NOMO-1 (cell line): Measurements from ENCODE around the gene SLCO4A1.
A peak's percentile ranks its signal among the peaks of the same experiment; 100 is the strongest.

Experiments
- DNase-seq, 2 experiments: peaks; one replicate each; lab custom pipeline; 2025; ENCODE audit not compliant: unreplicated experiment in 2 of 2; lab: John Stamatoyannopoulos, UW

The SLCO4A1 gene

DNA sequence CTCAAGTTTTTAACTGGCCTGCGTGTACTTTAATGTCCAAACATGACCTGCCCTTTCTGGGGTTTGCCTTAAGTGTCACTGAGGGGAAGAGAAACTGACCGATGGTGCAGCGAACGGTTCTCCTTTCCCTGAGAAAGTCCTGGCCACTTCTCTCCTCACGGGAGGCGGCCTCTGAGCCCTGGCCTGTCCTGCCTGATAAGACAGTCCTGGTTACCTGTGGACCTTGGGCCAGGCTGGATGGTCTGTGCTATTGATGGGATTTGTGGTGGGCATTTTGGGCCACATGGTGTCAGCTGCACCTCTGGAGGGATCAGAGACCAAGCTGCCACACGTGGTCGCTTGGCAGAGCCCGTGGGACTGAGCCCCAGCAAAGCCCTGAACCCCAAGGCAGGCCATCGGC lies 54.7 kb downstream of the SLCO4A1 start:
- peak in 1 of 2 experiments; percentile 16 for DNase-seq

DNA sequence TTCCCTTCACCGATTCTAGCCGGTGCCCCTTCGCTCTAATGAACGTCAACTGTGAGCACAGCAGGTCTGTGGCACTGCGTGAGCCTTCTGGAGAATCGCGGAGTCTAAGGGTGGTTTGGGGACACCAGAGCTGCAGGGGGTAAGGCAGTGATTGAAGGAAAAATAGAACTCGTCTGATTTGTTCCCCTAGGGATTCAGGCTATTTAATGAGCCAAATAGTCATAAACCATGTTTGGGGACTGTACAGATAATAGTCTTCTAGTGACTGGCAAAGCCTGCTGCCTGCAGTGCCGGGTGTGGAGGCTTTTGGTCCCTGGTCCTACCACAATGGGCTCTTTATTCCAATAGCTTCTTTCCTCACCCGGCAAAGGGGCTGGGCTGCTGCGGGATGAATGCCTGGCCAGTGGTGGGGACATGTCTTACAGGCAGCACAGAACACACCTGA lies 55.2 kb downstream of the SLCO4A1 start:
- no peak for DNase-seq

DNA sequence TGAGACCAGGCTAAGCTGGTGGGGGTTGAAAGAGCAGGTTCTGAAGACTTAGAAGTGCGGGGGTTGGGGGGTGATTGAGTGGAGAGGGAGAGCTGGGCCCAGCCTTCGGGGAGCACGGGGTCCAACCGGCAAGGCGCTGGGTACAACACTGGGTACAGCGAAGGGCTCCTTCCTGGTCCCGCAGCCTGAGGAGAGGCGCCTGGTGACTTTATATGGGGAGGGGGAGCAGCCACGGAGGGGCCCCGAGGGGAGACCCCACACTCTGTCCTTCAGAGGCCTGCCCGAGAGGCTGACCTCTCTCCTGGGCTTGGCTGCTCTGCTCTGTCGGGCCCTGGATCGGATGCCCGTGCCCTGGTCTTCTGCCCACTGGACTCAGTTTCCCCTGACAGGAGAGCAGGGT lies 55.9 kb downstream of the SLCO4A1 start:
- DNase-seq = no peak

GRCh38 chr20:62699296-62699695 lies 57.0 kb downstream of the SLCO4A1 start:
- DNase-seq = no peak

DNA sequence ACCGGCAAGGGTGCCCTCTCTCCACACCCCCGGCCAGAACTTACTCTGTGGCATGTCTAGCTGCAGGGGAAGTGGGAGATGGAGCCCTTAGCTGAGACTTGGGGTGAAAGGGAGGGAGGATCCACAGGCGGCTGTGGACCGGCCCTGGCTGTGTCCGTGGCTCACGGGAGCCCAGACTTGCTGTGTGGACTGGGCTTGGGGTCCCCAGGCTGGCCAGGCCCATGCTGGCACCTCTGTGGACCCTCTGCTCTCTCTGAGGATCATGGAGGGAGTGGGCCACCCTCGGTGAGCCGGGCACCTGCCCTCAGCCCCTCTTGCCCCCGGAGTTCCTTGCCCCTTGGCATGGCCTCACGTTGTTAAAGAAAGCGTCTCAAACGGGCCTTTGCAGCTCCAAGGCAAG lies 57.4 kb downstream of the SLCO4A1 start:
- DNase-seq = no peak

- no peak for DNase-seq
These were observed 58.1 kb downstream of the SLCO4A1 start for GRCh38 chr20:62700261-62700930.

DNA sequence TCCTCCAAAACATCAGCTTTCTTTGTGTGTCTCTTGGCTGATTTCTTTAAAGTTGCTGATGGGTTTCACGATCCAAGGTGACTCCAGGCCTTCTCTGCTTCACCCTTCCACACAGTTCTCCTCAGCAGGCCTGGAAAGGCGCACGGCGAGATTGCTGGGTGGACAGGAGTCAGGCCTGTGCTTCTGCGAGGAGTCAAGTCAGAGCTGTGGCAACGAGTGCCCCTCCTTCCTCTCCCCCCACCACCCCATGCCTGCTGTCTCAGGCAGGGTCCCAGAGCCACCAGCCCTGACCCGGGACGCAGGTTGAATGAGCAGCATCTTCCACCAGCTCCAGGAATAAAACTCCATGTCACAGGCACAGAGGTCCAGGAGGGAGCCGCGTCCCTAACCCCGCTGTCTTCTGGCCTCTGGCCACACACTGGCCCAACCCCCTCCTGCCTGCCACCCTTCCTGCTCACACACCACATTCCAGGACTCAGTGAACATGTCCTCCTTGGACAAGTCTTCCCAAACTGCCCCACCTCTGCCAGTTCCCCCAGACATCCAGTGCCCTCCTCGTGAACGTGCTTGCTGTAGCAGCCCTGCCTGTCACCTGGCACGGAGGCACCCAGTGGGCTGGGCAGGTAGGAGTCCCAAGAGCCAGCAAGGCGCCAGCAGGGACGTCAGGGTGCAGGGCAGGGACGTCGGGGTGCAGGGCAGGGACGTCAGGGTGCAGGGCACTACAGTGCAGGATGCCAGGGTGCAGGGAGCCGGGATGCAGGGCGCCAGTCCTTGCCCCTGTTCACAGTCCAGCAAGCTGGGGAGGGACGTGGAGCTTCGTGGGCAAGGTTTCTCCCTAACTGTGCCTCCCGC lies 59.1 kb downstream of the SLCO4A1 start:
- DNase-seq = no peak

GRCh38 chr20:62702013-62702300 lies 59.7 kb downstream of the SLCO4A1 start:
- DNase-seq = no peak

GRCh38 chr20:62702895-62703852 lies 60.9 kb downstream of the SLCO4A1 start:
- DNase-seq = peak; percentile 35 to 79

DNA sequence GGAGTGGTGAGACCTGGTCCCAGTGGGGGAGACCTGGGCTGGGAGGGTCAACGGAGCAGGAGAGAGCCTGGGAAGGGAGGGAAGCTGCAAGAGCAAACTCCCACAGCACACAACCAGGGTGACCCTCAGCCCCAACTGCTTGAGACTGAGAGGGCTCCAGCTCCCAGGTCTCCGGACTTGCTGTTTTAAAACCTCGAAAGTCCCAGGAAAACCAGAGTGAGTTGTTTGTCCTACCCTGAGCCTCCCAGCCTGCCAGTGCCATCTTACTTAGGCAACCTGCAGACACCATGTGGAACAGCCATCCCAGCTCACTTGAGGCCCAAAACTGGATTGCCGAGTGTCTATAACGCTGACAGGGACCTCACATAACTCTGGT lies 61.5 kb downstream of the SLCO4A1 start:
- DNase-seq = no peak

DNA sequence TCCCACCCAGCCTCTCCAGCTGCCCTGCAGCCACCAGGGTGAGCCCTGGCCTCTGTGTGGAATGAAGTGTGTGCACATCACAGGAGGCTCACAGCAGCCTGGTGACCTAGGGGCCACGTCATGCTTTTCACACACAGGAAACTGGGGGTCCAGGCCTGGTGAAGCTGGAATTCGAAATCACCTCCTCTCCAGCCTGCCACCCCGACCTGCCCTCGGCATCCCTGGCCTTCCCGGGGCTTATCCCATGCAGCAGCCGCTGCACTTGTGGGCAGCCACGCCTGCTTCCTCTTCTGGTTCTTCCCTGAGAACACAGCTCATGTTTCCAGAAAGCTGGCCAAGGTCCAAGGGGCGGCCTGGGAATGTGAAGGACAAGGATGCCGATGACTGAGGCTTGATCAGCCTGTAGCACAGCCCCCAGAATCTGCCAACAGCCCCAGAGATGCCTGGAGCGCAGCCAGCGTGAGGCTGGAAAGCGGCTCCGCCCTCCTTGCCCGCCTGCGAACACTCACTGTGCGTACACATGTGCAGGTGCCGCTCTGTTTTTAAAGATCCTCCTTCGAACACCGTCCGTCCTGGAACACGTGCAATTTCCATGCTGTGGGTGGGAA lies 62.1 kb downstream of the SLCO4A1 start:
- DNase-seq = no peak

- DNase-seq = no peak
These were observed 63.3 kb downstream of the SLCO4A1 start for GRCh38 chr20:62705627-62706026.

DNA sequence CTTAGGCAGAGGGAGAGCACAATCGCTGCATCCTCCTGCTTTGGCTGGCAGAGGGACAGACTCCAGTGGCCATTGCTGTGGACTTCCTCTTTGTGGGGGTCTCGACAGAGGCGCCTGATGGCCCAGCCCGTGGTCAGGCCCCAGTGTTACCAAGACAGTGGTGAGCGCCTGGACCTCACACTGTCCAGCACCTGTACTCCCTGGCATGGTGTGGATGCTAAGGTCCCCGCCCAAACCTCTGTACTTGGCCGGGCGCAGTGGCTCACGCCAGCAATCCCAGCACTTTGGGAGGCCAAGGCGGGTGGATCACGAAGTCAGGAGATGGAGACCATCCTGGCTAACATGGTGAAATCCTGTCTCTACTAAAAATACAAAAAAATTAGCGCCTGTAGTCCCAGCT lies 64.0 kb downstream of the SLCO4A1 start:
- no peak for DNase-seq

GRCh38 chr20:62706857-62707256 lies 64.6 kb downstream of the SLCO4A1 start:
- DNase-seq = no peak

DNA sequence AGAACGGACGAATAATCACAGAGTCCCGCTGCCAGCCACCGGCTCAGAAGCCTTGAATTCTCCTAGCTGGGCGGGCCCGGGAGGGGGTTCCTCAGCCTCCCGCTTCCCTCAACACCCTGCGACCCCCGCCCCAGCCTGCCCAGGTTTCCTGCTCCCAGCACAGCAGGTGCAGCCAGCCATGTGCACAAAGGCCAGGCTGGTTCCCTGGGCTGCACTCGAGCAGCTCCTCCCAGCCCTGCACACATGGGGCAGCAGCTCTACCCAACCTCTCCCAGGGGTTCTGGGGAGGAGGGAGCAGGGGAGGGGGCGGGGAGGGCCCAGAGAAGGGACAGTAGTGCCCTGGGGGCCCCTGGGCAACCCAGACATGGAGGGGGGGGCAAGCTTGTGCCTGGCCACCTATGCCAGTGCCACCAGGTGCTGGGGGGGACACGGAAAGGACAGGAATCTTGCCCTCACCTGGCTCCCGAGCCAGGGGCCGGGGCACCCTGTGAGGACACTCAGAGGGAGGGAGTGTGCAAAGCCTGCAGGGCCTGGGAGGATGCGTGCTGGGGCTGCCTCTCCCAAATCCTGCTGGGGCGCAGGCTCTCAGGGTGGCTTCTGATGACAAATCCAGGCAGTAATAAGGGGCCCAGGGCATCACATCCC lies 65.1 kb downstream of the SLCO4A1 start:
- no peak for DNase-seq

GRCh38 chr20:62707921-62708521 lies 65.7 kb downstream of the SLCO4A1 start:
- DNase-seq = peak; percentile 8 to 12

DNA sequence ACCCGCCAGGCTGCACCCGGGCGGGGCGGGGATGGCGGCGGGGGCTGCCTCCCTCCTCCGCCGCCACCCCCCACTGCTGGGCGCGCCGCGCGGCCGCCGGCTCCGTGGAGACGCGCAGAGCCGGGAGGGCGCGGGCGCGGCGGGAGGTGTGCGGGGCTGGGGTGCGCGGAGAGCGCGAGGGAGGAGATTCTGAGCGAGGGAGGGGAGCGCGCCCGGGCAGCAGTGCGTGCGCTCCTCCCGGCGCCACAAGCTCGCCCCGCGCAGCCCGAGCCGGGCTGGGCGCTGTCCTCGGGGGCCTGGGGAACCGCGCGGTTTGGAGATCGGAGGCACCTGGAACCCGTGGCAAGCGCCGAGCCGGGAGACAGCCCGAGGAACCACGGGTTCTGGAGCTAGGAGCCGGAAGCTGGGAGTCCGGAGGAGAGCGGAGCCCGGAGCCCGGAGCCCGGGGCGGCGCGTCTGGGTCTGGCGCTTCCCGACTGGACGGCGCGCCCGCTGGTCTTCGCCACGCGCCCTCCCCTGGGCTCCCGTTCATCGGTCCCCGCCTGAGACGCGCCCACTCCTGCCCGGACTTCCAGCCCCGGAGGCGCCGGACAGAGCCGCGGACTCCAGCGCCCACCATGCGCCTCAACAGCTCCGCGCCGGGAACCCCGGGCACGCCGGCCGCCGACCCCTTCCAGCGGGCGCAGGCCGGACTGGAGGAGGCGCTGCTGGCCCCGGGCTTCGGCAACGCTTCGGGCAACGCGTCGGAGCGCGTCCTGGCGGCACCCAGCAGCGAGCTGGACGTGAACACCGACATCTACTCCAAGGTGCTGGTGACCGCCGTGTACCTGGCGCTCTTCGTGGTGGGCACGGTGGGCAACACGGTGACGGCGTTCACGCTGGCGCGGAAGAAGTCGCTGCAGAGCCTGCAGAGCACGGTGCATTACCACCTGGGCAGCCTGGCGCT lies 66.6 kb downstream of the SLCO4A1 start, which contains the start of gene NTSR1:
TSS of gene NTSR1 (plus strand) at position 246 of the 946 bp plus-strand sequence. CDS start at position 618, 372 bp downstream.
- peak; percentile 8 to 17 for DNase-seq

- no peak for DNase-seq
These were observed 67.2 kb downstream of the SLCO4A1 start for GRCh38 chr20:62709537-62709905.
